ENCODE measurements around the gene ALDOB.
"Not testable (repeated sequence)": the region's sequence is repeated elsewhere in the genome, so short reads cannot be mapped to it uniquely, and the experiment has no call there.

The ALDOB gene

GRCh38 chr9:101388507-101388993 is 47.0 kb downstream of the ALDOB start:
- TF ChIP-seq CTCF (IDR thresholded peaks at IDR 0.05; ENCODE audit: control insufficient read depth, insufficient read depth, low read depth, low read length, missing control alignments), result peak; percentile 46
- H3K4me3 ChIP-seq (ENCODE audit: control insufficient read depth, low read depth, low read length), result no peak overlapping the region
- DNase-seq (ENCODE audit: low read depth), result no peak

GRCh38 chr9:101387871-101388506 is 47.6 kb downstream of the ALDOB start:
- H3K4me3 ChIP-seq (ENCODE audit: control insufficient read depth, low read depth, low read length), result no peak overlapping the region
- DNase-seq (ENCODE audit: low read depth), result no peak
- TF ChIP-seq CTCF (IDR thresholded peaks at IDR 0.05; ENCODE audit: control insufficient read depth, insufficient read depth, low read depth, low read length, missing control alignments), result peak; percentile 65

- H3K4me3 ChIP-seq (ENCODE audit: control insufficient read depth, low read depth, low read length); DNase-seq (ENCODE audit: low read depth): not testable (repeated sequence)
Measured at GRCh38 chr9:101384873-101385536, 50.6 kb downstream of the ALDOB start, which contains the start of gene BAAT. Gene BAAT (minus strand): TSS chr9:101385006. CDS start chr9:101371404, 13,602 bp downstream.

- no peak for DNase-seq (ENCODE audit: low read depth)
- no peak overlapping the region for H3K4me3 ChIP-seq (ENCODE audit: control insufficient read depth, low read depth, low read length)
- no peak for TF ChIP-seq CTCF (IDR thresholded peaks at IDR 0.05; ENCODE audit: control insufficient read depth, insufficient read depth, low read depth, low read length, missing control alignments)
Measured at GRCh38 chr9:101383361-101383760, 52.2 kb downstream of the ALDOB start.

DNA sequence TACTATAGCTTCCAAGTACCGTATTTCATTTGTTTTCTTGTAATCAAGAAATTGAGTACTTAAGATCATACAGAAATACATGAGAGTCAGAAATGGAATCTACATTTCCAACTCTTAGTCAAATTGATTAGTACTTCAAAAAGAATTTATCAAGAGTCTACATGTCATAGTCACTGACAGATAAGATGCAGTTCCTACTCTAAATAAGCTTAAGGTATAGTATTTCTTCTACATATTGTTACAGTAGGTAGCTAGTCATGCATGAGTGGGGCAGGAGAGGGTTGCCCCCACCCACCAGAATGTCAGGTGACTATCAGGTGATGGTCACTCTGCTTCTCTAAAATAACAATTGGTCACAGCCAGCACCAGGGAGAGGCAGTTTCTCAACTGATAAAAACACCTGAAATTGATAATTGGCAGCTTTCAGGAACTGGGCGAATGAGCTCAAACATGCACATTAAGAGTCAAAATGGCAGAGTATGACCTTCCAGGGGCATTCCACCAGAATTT is 53.7 kb downstream of the ALDOB start:
- TF ChIP-seq CTCF (IDR thresholded peaks at IDR 0.05; ENCODE audit: control insufficient read depth, insufficient read depth, low read depth, low read length, missing control alignments), result no peak
- no peak overlapping the region for H3K4me3 ChIP-seq (ENCODE audit: control insufficient read depth, low read depth, low read length)

DNA sequence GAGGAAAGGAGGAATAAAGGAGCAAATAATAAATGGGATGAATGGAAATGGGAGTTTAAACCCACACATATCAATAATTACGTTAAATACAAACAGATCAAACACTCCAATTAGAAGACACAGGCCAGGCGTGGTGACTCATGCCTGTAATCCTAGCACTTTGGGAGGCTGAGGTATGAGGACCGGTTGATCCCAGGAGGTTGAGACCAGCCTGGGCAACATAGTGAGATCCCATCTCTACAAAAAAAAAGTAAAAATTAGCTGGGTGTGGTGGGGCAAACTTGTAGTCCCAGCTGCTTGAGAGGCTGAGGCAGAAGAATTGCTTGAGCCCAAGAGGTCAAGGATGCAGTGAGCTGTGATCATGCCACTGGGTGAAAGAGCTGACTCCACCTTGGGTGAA is 54.5 kb downstream of the ALDOB start:
- TF ChIP-seq CTCF (IDR thresholded peaks at IDR 0.05; ENCODE audit: control insufficient read depth, insufficient read depth, low read depth, low read length, missing control alignments), result no peak
- H3K4me3 ChIP-seq (ENCODE audit: control insufficient read depth, low read depth, low read length), result no peak overlapping the region
- DNase-seq (ENCODE audit: low read depth), result no peak

More for the DNA sequence above, 53.7 kb downstream of the ALDOB start:
- no peak for DNase-seq (ENCODE audit: low read depth)

DNA sequence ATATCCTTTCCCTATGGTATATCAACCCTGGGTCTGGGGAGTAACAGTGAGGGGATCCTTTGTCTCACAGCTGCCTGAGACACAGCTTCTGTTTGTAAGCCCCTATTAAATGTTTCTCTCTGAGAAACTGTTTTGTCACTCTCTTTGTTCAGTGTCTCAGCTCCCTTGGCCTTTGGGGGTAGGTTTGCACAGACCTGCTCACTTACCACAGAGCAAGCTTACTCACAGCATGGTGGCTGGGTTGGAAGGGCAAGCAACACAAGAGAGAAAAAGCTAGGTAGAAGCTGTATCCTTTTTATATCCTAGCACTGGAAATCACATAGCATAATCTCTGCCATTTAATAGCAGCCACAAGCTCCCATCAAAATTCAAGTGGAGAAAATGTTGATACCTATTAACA is 55.3 kb downstream of the ALDOB start:
- no peak for DNase-seq (ENCODE audit: low read depth)
- no peak overlapping the region for H3K4me3 ChIP-seq (ENCODE audit: control insufficient read depth, low read depth, low read length)
- no peak for TF ChIP-seq CTCF (IDR thresholded peaks at IDR 0.05; ENCODE audit: control insufficient read depth, insufficient read depth, low read depth, low read length, missing control alignments)
